ENCODE results near the gene FGF19.
"Not testable (repeated sequence)": the region's sequence is repeated elsewhere in the genome, so short reads cannot be mapped to it uniquely, and the experiment has no call there.

Gene FGF19

GRCh38 chr11:69716891-69717747 lies 13.3 kb upstream of the FGF19 start:
- no peak for DNase-seq

- DNase-seq = no peak
Measured at GRCh38 chr11:69716099-69716498, 12.3 kb upstream of the FGF19 start.

GRCh38 chr11:69715446-69715845 lies 11.6 kb upstream of the FGF19 start:
- no peak for DNase-seq

- no peak for DNase-seq
Measured at GRCh38 chr11:69711822-69712801, 8.3 kb upstream of the FGF19 start.

- no peak for DNase-seq
Measured at GRCh38 chr11:69708736-69709401, 5.0 kb upstream of the FGF19 start.

GRCh38 chr11:69707176-69707575 lies 3.4 kb upstream of the FGF19 start:
- DNase-seq = no peak

- DNase-seq = no peak
Measured at GRCh38 chr11:69705901-69706787, 2.3 kb upstream of the FGF19 start.

GRCh38 chr11:69705351-69705811 lies 1.6 kb upstream of the FGF19 start:
- no peak for DNase-seq

GRCh38 chr11:69704508-69705253 lies 859 bp upstream of the FGF19 start:
- no peak for DNase-seq

GRCh38 chr11:69703453-69703767 lies 412 bp downstream of the FGF19 start:
- no peak for DNase-seq

- DNase-seq = no peak
Measured at GRCh38 chr11:69702769-69703452, 911 bp downstream of the FGF19 start.

- DNase-seq = no peak
Measured at GRCh38 chr11:69702239-69702691, 1.6 kb downstream of the FGF19 start.

- DNase-seq = no peak
Measured at GRCh38 chr11:69700278-69701140, 3.3 kb downstream of the FGF19 start.

GRCh38 chr11:69699213-69699612 lies 4.6 kb downstream of the FGF19 start:
- DNase-seq = no peak

- no peak for DNase-seq
Measured at GRCh38 chr11:69698362-69698761, 5.5 kb downstream of the FGF19 start.

GRCh38 chr11:69697861-69698260 lies 6.0 kb downstream of the FGF19 start:
- no peak for DNase-seq

- DNase-seq = no peak
Measured at GRCh38 chr11:69697469-69697843, 6.4 kb downstream of the FGF19 start.

GRCh38 chr11:69696749-69697468 lies 6.9 kb downstream of the FGF19 start:
- DNase-seq = no peak

GRCh38 chr11:69695995-69696394 lies 7.8 kb downstream of the FGF19 start:
- DNase-seq = not testable (repeated sequence)

Measured in NCI-H226 (cell line).